Mammary epithelial cell (primary cell): ENCODE results near the gene PPM1L.

ENCODE experiments used
- CTCF ChIP-seq, 2 donors: IDR thresholded peaks in 1 of 2; conservative IDR thresholded peaks in 1 of 2; 2 replicates each; pipeline ENCODE4 v1.5.1; 2011 to 2012; ENCODE audit warnings: inconsistent platforms in 2 of 2, low read length in 2 of 2, mild to moderate bottlenecking in 2 of 2, control low read depth in 1 of 2, low read depth in 1 of 2; ENCODE audit not compliant: insufficient read depth in 1 of 2; ENCODE audit errors: extremely low read depth in 1 of 2
- EZH2 ChIP-seq: IDR thresholded peaks from 2 replicates; pipeline ENCODE4 v1.6.1; 2012; ENCODE audit warnings: low read length, inconsistent platforms, borderline replicate concordance

GRCh38 chr3:161083131-161083530 is 327.1 kb downstream of the PPM1L start:
- no peak for TF ChIP-seq EZH2
- TF ChIP-seq CTCF (conservative IDR thresholded peaks at IDR 0.05 in 1 of 2, IDR thresholded peaks at IDR 0.05 in 1 of 2; ENCODE audit: extremely low read depth in 1 of 2, insufficient read depth in 1 of 2, low read depth in 1 of 2, low read length in 2 of 2), result no peak
